ENCODE data around the gene FKBP2.

DNA sequence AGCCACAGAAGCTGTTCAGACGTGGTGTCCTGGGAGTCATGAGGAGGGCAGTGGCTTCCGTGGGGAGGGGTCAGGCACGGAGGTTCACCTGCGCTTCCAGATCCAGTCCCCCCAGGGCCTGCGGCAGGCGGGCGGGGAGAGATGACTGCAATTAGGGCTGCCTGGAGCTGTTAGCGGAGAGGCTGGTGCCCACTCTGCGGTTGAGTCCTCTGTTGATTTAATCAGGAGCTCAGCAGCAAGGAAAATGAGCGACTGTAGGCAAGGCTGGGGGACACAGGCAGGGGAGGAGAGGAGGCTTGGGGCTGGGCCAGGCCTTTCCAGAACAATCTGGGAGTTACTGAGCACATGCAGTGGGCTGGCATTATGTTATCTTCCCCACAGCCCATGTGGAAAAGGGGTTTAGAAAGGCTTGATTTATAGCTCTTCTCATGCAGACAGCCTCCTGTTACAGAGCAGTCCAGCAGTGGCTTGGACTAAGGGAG, 23.5 kb downstream of the FKBP2 start:
- no peak for TF ChIP-seq ZNF274 (IDR thresholded peaks at IDR 0.05; ENCODE audit: low read depth, low read length)
- TF ChIP-seq YY1 (IDR thresholded peaks at IDR 0.05; ENCODE audit: insufficient read depth, insufficient read length): no peak
- no peak for TF ChIP-seq SUZ12 (IDR thresholded peaks at IDR 0.05; ENCODE audit: extremely low read depth, insufficient read depth, insufficient read length)
